T-helper 1 cell treated with Interleukin-12 subunit alpha and Interleukin-12 subunit beta and Interleukin-4 antibody, amounts not matched to agents 30 μg/mL and 1 μg/mL, for 36 hours (primary cell): ENCODE results near the gene ADSS1.

Experiments
- H3K27ac Mint-ChIP-seq: one replicate; pipeline ENCODE4 v1.8.0; 2021; ENCODE audit warnings: mild to moderate bottlenecking, mixed read lengths
- H3K27me3 Mint-ChIP-seq: one replicate; pipeline ENCODE4 v1.8.0; 2021; ENCODE audit warnings: low read depth, mixed read lengths
- H3K36me3 Mint-ChIP-seq: one replicate; pipeline ENCODE4 v1.8.0; 2021; ENCODE audit warnings: low read depth, mixed read lengths
- H3K4me1 Mint-ChIP-seq: one replicate; pipeline ENCODE4 v1.8.0; 2021; ENCODE audit warnings: low read depth, mixed read lengths
- H3K4me3 Mint-ChIP-seq: one replicate; pipeline ENCODE4 v1.8.0; 2021; ENCODE audit warnings: mild to moderate bottlenecking, moderate library complexity, mixed read lengths
- H3K9me3 Mint-ChIP-seq: one replicate; pipeline ENCODE4 v1.8.0; 2021; ENCODE audit warnings: mixed read lengths

ADSS1 gene

DNA sequence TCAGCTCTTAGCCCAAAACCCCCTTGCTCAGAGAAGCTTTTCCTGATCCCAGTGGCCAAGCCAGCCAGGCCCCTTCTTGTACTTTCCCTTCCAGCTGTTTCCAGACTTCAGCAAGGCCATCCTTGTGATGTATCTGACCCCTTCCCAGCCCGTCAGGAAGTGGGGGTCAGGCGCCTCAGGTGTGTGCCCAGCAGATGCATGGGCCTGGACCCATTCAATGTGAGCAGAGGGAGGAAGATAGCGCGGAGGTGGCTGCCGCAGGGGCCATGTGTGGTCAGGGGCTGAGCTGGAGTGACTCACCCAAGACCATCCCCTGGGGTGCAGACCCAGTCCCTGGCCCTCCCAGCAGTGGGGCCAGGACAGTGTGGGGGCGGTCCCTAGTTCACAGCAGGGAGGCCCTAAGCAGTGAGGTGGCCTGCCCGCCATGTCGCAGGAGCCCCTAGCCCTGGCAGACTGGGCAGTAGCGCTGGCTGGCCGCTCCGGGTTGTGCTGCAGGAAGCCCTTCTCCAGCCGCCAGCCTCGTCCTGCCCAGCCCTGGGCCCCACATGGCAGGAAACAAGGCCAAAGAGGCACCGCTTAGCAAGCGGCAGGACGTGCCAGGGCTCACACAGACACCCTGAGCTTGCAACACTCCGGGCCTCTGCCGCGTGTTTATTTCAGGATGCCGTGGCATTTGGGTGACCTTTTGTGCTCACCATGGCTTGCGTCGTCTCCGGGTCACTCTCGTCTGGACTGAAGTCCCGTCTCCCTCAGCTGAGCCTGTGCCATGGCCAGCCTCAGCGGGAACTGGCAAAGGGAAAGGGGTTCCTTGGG is 12.0 kb downstream of the ADSS1 start:
- Mint-ChIP-seq H3K27me3 (no peaks in the 10 kb centered on the region), H3K4me1 (no peaks in the 10 kb centered on the region), H3K9me3 (no peaks in the 10 kb centered on the region), H3K4me3 (no peak overlapping the region), H3K36me3 (no peaks in the 10 kb centered on the region), H3K27ac (no peak overlapping the region)

GRCh38 chr14:104738375-104739019 is 14.5 kb downstream of the ADSS1 start:
- H3K36me3 Mint-ChIP-seq, result no peaks in the 10 kb centered on the region
- H3K4me3 Mint-ChIP-seq, result no peak overlapping the region
- no peak overlapping the region for H3K27ac Mint-ChIP-seq
- no peaks in the 10 kb centered on the region for H3K9me3 Mint-ChIP-seq
- H3K4me1 Mint-ChIP-seq, result no peaks in the 10 kb centered on the region
- H3K27me3 Mint-ChIP-seq, result no peaks in the 10 kb centered on the region

GRCh38 chr14:104739026-104739425 is 15.0 kb downstream of the ADSS1 start:
- Mint-ChIP-seq H3K27ac (no peak overlapping the region), H3K27me3 (no peaks in the 10 kb centered on the region), H3K4me3 (no peak overlapping the region), H3K9me3 (no peaks in the 10 kb centered on the region), H3K36me3 (no peaks in the 10 kb centered on the region), H3K4me1 (no peaks in the 10 kb centered on the region)

DNA sequence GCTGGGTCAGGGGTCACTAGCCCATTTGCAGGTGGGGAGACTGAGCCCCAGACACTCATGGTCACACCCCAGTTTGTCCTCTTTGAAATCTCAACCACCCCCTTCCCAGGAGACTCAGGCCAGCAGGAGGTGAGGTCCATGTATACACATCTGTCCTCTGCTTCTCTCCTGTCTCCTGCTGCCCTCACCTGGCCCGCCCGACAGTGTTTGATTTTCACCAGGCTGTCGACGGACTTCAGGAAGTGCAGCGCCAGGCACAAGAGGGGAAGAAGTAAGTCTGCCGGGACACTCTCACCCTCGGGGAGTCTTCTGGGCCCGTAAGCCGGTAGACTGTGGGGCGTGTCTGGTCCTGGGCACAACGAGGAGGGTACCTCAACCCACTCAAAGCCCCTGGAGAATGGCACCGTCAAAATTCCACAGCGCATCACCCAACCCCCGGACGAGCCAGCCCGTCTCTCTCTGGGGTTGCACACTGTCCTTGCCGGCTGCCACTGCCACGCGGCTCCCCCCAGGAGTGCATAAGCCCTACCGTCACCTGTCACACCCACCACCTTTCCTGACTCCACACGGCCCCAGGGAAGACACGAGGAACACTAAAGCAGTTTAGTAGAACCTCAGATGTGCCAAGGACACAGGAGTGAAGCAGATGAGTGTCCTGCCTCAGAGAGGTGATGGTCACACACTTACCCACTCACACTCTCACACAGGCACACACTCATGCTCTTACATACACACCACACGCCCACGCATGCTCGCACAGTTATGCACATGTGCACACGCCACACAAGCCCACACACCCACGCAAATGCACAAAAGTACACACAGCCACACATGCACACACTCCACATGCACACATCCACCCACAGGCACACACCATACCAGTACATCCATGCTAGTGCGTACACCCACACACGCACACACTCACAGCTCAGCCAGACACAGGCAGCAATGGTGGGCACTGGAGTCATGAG is 15.8 kb downstream of the ADSS1 start:
- H3K27me3 Mint-ChIP-seq, result no peaks in the 10 kb centered on the region
- no peaks in the 10 kb centered on the region for H3K36me3 Mint-ChIP-seq
- H3K4me1 Mint-ChIP-seq, result no peaks in the 10 kb centered on the region
- no peak overlapping the region for H3K27ac Mint-ChIP-seq
- H3K4me3 Mint-ChIP-seq, result no peak overlapping the region
- no peaks in the 10 kb centered on the region for H3K9me3 Mint-ChIP-seq

DNA sequence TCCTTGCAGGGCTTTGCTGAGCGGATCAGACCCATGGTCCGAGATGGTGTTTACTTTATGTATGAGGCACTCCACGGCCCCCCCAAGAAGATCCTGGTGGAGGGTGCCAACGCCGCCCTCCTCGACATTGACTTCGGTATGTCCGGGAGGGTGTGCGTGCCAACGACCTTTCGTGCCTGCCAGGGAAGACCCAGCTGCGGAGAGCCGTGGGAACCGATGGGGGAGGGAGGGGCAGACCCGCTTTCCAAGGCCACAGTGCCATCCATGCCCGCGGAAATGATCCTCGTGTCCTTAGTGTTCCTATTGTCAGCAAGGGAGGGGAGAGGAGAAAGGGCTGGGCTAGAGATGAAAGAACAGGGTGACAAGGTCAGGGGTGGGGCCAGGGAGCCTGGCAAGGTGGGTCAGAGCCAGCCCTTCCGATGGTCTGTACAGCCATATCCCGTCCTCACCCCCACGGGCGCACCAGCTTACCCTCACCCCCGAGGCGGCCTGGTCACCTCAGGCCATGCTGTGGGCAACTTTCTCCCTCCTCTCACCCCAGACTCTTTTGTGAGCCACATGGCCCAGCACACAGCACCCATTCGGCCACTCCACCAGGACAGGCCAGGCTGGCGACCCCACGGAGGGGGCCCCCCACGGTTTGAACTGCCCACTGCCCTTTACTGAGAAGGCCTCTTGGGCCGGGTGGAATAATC is 17.2 kb downstream of the ADSS1 start:
- Mint-ChIP-seq H3K9me3 (no peaks in the 10 kb centered on the region), H3K27me3 (no peaks in the 10 kb centered on the region), H3K27ac (no peak overlapping the region), H3K4me3 (no peak overlapping the region), H3K36me3 (no peaks in the 10 kb centered on the region), H3K4me1 (no peaks in the 10 kb centered on the region)

DNA sequence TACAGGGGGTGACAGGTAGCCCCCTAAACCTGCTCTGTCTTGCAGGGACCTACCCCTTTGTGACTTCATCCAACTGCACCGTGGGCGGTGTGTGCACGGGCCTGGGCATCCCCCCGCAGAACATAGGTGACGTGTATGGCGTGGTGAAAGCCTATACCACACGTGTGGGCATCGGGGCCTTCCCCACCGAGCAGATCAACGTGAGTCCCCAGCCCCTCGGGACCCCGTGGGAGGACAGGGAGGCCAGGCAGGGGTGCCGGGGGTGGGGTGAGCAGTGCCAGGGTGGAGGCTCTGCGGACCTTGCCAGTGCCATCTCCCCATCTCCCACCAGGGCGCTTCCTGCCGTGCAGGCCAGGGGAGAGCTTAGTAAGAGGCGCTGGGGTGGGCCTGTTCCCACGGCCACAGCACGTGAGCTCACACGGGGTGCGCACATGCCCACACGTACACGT is 17.8 kb downstream of the ADSS1 start:
- H3K27me3 Mint-ChIP-seq, result no peaks in the 10 kb centered on the region
- no peak overlapping the region for H3K4me3 Mint-ChIP-seq

GRCh38 chr14:104742586-104743455 is 18.8 kb downstream of the ADSS1 start:
- no peak overlapping the region for H3K4me3 Mint-ChIP-seq
- H3K9me3 Mint-ChIP-seq, result no peaks in the 10 kb centered on the region
- H3K4me1 Mint-ChIP-seq, result no peaks in the 10 kb centered on the region
- H3K27me3 Mint-ChIP-seq, result no peaks in the 10 kb centered on the region
- no peak overlapping the region for H3K27ac Mint-ChIP-seq
- no peaks in the 10 kb centered on the region for H3K36me3 Mint-ChIP-seq

More for the DNA sequence above, 17.8 kb downstream of the ADSS1 start:
- H3K4me1 Mint-ChIP-seq, result no peaks in the 10 kb centered on the region
- no peaks in the 10 kb centered on the region for H3K36me3 Mint-ChIP-seq
- no peak overlapping the region for H3K27ac Mint-ChIP-seq
- H3K9me3 Mint-ChIP-seq, result no peaks in the 10 kb centered on the region

DNA sequence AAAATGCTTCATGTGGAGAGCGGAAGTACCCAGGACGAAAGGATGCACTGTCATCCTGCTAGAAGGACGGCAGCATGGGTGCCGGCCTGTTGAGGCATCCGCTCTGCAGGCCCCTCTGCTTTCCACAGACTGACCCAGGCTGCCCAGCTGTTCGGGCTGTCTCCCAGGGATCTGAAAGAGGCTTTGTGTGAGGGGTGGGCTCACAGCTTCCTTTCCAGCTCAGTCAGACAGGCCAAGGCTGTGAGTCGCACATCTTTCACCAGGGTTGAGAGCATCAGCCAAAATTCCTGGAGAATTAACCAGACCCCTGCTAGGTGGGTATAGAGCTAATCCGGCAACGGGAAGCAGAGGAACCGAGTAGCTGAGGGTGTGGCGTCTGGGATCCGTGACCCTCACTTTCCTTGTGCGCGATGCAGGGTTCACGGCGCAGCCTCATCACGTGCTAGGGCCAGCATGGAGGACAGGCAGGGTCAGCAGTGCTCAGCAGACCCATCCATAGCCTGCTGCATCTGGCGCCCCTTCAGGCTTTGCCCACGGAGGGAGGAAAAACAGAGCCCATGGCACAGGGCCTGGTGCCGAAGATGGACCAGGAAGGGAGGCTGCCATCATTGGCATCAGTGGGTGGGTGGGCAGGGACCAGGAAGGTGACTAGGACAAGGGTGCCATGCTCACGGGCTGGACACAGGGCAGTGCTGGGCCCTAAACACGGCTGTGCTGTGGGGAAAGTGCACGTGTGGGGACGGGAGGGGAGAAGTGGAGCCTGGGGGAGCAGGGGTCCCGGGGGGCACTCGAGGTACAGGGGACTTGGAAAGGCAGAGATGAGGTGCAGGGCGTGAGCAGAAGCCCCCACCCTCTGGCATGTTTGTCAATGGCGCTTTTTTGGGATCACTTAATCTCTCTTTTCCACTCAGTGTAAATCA is 19.7 kb downstream of the ADSS1 start:
- no peak overlapping the region for H3K4me3 Mint-ChIP-seq
- H3K4me1 Mint-ChIP-seq, result no peaks in the 10 kb centered on the region
- no peaks in the 10 kb centered on the region for H3K36me3 Mint-ChIP-seq
- no peak overlapping the region for H3K27ac Mint-ChIP-seq
- H3K9me3 Mint-ChIP-seq, result no peaks in the 10 kb centered on the region
- H3K27me3 Mint-ChIP-seq, result no peaks in the 10 kb centered on the region

DNA sequence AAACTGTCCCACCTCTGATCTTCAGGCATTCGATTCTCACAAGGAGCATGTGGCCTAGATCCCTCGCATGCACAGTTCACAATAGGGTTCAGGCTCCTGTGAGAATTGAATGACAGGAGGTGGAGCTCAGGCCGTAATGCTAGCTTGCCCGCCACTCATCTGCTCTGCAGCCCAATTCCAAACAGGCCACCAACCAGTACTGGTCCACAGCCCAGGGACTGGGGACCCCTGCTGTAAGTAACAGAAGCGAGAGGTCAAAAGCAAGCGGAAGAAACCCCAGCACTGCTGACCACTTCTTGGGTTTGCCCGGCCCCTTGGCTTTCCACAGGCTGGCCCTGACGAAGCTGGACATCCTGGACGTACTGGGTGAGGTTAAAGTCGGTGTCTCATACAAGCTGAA is 20.5 kb downstream of the ADSS1 start:
- Mint-ChIP-seq H3K4me1 (no peaks in the 10 kb centered on the region), H3K27ac (no peak overlapping the region), H3K36me3 (no peaks in the 10 kb centered on the region), H3K9me3 (no peaks in the 10 kb centered on the region), H3K4me3 (no peak overlapping the region), H3K27me3 (no peaks in the 10 kb centered on the region)

- Mint-ChIP-seq H3K27ac (no peak overlapping the region), H3K27me3 (no peaks in the 10 kb centered on the region), H3K4me1 (no peaks in the 10 kb centered on the region)
Measured at GRCh38 chr14:104745431-104745830, 21.4 kb downstream of the ADSS1 start.

DNA sequence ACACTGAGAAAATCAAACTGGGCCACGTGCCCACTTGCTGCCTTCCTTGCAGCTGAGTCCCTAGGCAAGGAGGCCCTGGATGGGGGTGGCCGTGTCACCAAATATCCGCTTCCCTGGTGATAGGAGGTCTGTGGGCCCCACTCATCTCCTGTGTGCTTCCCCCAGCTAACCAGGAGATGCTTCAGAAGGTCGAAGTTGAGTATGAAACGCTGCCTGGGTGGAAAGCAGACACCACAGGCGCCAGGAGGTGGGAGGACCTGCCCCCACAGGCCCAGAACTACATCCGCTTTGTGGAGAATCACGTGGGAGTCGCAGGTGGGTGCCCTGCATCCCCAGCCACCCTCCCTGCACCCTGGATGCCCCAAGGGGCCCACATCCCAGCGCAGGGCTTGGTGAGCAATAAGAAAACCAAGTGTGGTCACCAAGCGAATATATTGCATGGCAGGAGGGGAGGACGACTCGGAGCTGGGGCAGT is 22.1 kb downstream of the ADSS1 start:
- H3K9me3 Mint-ChIP-seq, result no peaks in the 10 kb centered on the region
- H3K4me1 Mint-ChIP-seq, result no peaks in the 10 kb centered on the region
- H3K36me3 Mint-ChIP-seq, result no peaks in the 10 kb centered on the region
- H3K4me3 Mint-ChIP-seq, result no peak overlapping the region
- no peaks in the 10 kb centered on the region for H3K27me3 Mint-ChIP-seq
- H3K27ac Mint-ChIP-seq, result no peak overlapping the region

More at GRCh38 chr14:104745431-104745830, 21.4 kb downstream of the ADSS1 start:
- no peaks in the 10 kb centered on the region for H3K9me3 Mint-ChIP-seq
- H3K36me3 Mint-ChIP-seq, result no peaks in the 10 kb centered on the region
- no peak overlapping the region for H3K4me3 Mint-ChIP-seq

DNA sequence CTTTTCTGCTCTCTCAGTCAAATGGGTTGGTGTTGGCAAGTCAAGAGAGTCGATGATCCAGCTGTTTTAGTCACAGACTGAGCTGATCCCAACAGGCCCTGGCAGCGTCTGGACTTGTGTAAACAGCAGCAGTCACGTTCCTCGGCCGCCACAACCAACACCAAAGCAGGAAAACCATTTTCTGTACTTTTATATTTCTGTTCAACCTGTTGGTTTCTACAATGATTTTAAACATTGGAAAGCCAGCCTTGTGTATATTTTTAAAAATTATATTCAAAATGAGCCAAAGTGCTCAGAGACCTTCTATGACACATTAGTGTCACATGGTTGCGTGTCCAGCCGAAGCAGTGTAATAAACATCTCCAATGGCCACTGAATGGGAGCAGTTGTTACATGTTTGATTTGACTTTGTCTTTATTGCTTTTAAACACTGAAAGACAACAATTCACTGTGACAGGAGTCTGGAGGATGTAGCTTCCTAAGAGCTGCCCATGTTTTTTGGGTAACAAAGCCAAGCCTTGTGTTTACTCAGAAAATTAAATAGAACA is 23.0 kb downstream of the ADSS1 start:
- Mint-ChIP-seq H3K27me3 (no peaks in the 10 kb centered on the region), H3K36me3 (no peaks in the 10 kb centered on the region), H3K27ac (no peak overlapping the region)

More for the DNA sequence above, 23.0 kb downstream of the ADSS1 start:
- Mint-ChIP-seq H3K4me3 (no peak overlapping the region), H3K4me1 (no peaks in the 10 kb centered on the region), H3K9me3 (no peaks in the 10 kb centered on the region)
